ENCODE measurements around the gene DNPH1. TPM values are rescaled to one million over a fixed set of nuclear protein-coding genes. Genes with fewer than 3 reads are reported as not detected.

Gene DNPH1
- total and polyA plus RNA-seq, 9 of the 15 experiments (the other 6 are each of a cell fraction or from before 2014, with no cell fraction given), result 7.3 to 300 (median 68.7) TPM

GRCh38 chr6:43203718-43204095, 25.6 kb downstream of the DNPH1 start:
- Histone ChIP-seq H3K79me2 (ENCODE audit: control insufficient read depth, insufficient read depth, low read length) (no peaks in the 10 kb centered on the region), H3K27me3 (ENCODE audit: control insufficient read depth in 2 of 2, insufficient read depth in 2 of 2, low read length in 2 of 2) (no peaks in the 10 kb centered on the region), H4K20me1 (replicated peaks; ENCODE audit: control insufficient read depth, insufficient read depth, low read length) (no peaks in the 10 kb centered on the region; the same call in 1 of the 2 replicates), H3K4me1 (replicated peaks in 1 of 2; ENCODE audit: control insufficient read depth in 2 of 2, insufficient read depth in 2 of 2, low read length in 2 of 2) (peaks cover 0 to 3% of the 10 kb centered on the region in 2 experiments; a peak in 2 of 5 replicates), H3K4me3 (no peak overlapping the region), H2AFZ (ENCODE audit: low read depth, low read length) (no peak overlapping the region), H3K9ac (ENCODE audit: insufficient read depth in 1 of 2, low read depth in 2 of 2, low read length in 2 of 2) (no peak overlapping the region), H3K27ac (ENCODE audit: extremely low read depth, low read depth, low read length) (no peak overlapping the region), H3K9me3 (replicated peaks; ENCODE audit: control insufficient read depth, insufficient read depth, low read depth, low read length) (no peaks in the 10 kb centered on the region), H3K9me1 (ENCODE audit: control insufficient read depth, insufficient read depth, low read length) (no peaks in the 10 kb centered on the region), H3K36me3 (ENCODE audit: control insufficient read depth, insufficient read depth, low read length) (0 out of 3 replicates have a peak, but pooled peaks cover 4% of the 10 kb centered on the region), H3K4me2 (ENCODE audit: insufficient read depth, low read length) (no peak overlapping the region)
- no TSS peak for BruUV-seq (replicated peaks)
- FAIRE-seq (no peak), DNase-seq (ENCODE audit: extremely low read depth in 1 of 4, low spot score in 3 of 4) (no peak), ATAC-seq (no peak)
- TF ChIP-seq POLR2G (IDR thresholded peaks at IDR 0.05; ENCODE audit: low read depth, low read length) (0 out of 2 replicates have a peak, but pooled peaks have one; percentile 3), ZNF140 (CRISPR knock-in tag; IDR thresholded peaks at IDR 0.05) (no peak)
- intact Hi-C loops (cut with micrococcal nuclease) (no loop called here), in situ Hi-C loops (cut with MboI) (no loop called here)
- CTCF ChIA-PET (ENCODE audit: low intra/inter-chr PET ratio), result no interaction called here
- POLR2A ChIA-PET, result interaction anchor here (0.6 to 1.0 kb wide), 3 partner anchors 15 to 24 kb away, joined by 3 read pairs; no protein-coding TSS in a partner anchor
- 73% methylated on average over 8 of the region's 8 CpGs for WGBS (ENCODE audit: insufficient coverage, low coverage, missing lambda C conversion rate)

DNA sequence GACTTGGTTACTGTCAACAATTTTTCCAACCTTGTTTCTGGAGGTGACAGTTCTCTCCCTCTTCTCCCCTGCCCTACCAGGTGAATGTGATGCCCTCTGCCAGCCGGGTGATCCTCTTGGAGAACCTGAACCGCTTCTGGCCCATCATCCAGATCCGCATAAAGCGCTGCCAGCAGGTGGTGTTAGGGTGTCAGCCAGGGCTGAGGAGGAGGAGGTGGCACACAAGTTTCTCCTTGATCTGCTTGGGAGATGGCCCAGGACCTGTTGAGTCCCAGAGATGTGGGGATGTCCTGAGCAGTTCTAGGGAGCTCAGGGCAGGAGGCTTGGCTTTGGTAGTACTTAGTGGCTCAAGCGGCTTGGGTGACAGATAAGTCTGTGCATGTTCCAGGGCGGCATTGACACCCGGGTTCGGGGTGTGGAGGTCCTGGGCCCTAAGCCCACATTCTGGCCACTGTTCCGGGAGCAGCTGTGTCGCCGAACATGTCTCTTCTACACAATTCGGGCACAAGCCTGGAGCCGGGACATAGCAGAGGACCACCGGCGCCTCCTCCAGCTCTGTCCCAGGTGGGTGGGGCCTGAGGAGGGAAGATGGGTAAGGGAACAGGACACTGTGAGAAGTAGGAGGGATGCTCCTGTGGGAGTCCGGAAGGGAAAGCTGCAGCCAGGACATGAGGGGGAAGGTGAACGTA, 26.1 kb downstream of the DNPH1 start:
- BruUV-seq (replicated peaks), result no TSS peak
- H3K9me1 ChIP-seq (ENCODE audit: control insufficient read depth, insufficient read depth, low read length), result no peaks in the 10 kb centered on the region
- no peak overlapping the region for H2AFZ ChIP-seq (ENCODE audit: low read depth, low read length)
- H3K4me1 ChIP-seq (replicated peaks in 1 of 2; ENCODE audit: control insufficient read depth in 2 of 2, insufficient read depth in 2 of 2, low read length in 2 of 2), result peaks cover 0 to 6% of the 10 kb centered on the region in 2 experiments; a peak in 2 of 5 replicates
- intact Hi-C loops (cut with micrococcal nuclease) (no loop called here), in situ Hi-C loops (cut with MboI) (no loop called here)
- H3K79me2 ChIP-seq (ENCODE audit: control insufficient read depth, insufficient read depth, low read length), result no peaks in the 10 kb centered on the region
- WGBS (ENCODE audit: insufficient coverage, low coverage, missing lambda C conversion rate), result 54% methylated on average over 17 of the region's 17 CpGs
- no peak for TF ChIP-seq SIN3A (IDR thresholded peaks at IDR 0.05; ENCODE audit: borderline replicate concordance in 2 of 2, control insufficient read depth in 1 of 2, low read depth in 2 of 2, low read length in 2 of 2)
- TF ChIP-seq ZNF174 (CRISPR knock-in tag; IDR thresholded peaks at IDR 0.05), result no peak
- TF ChIP-seq, protein P1, sequence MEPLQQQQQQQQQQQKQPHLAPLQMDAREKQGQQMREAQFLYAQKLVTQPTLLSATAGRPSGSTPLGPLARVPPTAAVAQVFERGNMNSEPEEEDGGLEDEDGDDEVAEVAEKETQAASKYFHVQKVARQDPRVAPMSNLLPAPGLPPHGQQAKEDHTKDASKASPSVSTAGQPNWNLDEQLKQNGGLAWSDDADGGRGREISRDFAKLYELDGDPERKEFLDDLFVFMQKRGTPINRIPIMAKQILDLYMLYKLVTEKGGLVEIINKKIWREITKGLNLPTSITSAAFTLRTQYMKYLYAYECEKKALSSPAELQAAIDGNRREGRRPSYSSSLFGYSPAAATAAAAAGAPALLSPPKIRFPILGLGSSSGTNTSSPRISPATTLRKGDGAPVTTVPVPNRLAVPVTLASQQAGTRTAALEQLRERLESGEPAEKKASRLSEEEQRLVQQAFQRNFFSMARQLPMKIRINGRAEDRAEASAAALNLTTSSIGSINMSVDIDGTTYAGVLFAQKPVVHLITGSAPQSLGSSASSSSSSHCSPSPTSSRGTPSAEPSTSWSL (CRISPR knock-in tag; IDR thresholded peaks at IDR 0.05; ENCODE audit: borderline replicate concordance), result no peak
- TF ChIP-seq, protein P2, sequence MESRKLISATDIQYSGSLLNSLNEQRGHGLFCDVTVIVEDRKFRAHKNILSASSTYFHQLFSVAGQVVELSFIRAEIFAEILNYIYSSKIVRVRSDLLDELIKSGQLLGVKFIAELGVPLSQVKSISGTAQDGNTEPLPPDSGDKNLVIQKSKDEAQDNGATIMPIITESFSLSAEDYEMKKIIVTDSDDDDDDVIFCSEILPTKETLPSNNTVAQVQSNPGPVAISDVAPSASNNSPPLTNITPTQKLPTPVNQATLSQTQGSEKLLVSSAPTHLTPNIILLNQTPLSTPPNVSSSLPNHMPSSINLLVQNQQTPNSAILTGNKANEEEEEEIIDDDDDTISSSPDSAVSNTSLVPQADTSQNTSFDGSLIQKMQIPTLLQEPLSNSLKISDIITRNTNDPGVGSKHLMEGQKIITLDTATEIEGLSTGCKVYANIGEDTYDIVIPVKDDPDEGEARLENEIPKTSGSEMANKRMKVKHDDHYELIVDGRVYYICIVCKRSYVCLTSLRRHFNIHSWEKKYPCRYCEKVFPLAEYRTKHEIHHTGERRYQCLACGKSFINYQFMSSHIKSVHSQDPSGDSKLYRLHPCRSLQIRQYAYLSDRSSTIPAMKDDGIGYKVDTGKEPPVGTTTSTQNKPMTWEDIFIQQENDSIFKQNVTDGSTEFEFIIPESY (CRISPR knock-in tag; IDR thresholded peaks at IDR 0.05), result peak; percentile 99
- TF ChIP-seq STAT5B (CRISPR knock-in tag; IDR thresholded peaks at IDR 0.05), result no peak
- no peak overlapping the region for H3K27ac ChIP-seq (ENCODE audit: extremely low read depth, low read depth, low read length)
- ATAC-seq (no peak), DNase-seq (ENCODE audit: extremely low read depth in 1 of 4, low spot score in 3 of 4) (no peak), FAIRE-seq (no peak)
- no peaks in the 10 kb centered on the region for H3K9me3 ChIP-seq (replicated peaks; ENCODE audit: control insufficient read depth, insufficient read depth, low read depth, low read length)
- H3K4me2 ChIP-seq (ENCODE audit: insufficient read depth, low read length), result no peak overlapping the region
- no peak overlapping the region for H3K9ac ChIP-seq (ENCODE audit: insufficient read depth in 1 of 2, low read depth in 2 of 2, low read length in 2 of 2)
- H3K4me3 ChIP-seq, result no peak overlapping the region
- no peaks in the 10 kb centered on the region; the same call in 1 of the 2 replicates for H4K20me1 ChIP-seq (replicated peaks; ENCODE audit: control insufficient read depth, insufficient read depth, low read length)
- ChIA-PET CTCF (ENCODE audit: low intra/inter-chr PET ratio) (no interaction called here), POLR2A (interaction anchor here (0.6 to 1.0 kb wide), 4 partner anchors 15 to 23 kb away, joined by 3 read pairs; no protein-coding TSS in a partner anchor)
- 0 out of 3 replicates have a peak, but pooled peaks cover 4% of the 10 kb centered on the region for H3K36me3 ChIP-seq (ENCODE audit: control insufficient read depth, insufficient read depth, low read length)
- H3K27me3 ChIP-seq (ENCODE audit: control insufficient read depth in 2 of 2, insufficient read depth in 2 of 2, low read length in 2 of 2), result no peaks in the 10 kb centered on the region
